Caco-2 (cell line): ENCODE measurements around the gene IGFLR1. TPM values are rescaled to one million over a fixed set of nuclear protein-coding genes. Genes with fewer than 3 reads are reported as not detected.

Experiments
- BruUV-seq: library from RNA; stranded (reverse); fragments of 400-500 nt; replicated peaks from 2 replicates; lab custom pipeline; 2021; lab: Mats Ljungman, UMichigan
- CTCF ChIA-PET: fragments of 300-600 bp; sonication (Branson Sonifier 250); formaldehyde crosslinking; loops from one replicate; lab custom pipeline; 2022; ENCODE audit warnings: antibody characterized with exemption; lab: Charles Lee
- POLR2A ChIA-PET: fragments of 300-600 bp; sonication (Branson Sonifier 250); formaldehyde crosslinking; loops from one replicate; lab custom pipeline; 2022; ENCODE audit warnings: antibody characterized with exemption; lab: Charles Lee
- DNase-seq, 2 experiments: peaks; one replicate each; pipeline versions ENCODE4 v3.0.0 to v3.0.0-alpha.2; 2020 to 2022
- H3K27me3 ChIP-seq: replicated peaks from 2 replicates; pipeline ENCODE4 v1.6.0; 2011; ENCODE audit warnings: low read length; ENCODE audit not compliant: control insufficient read depth, insufficient read depth
- H3K36me3 ChIP-seq: 2 replicates; pipeline ENCODE4 v1.5.1; 2011; ENCODE audit warnings: low read length; ENCODE audit not compliant: control insufficient read depth, insufficient read depth
- H3K4me1 ChIP-seq: fragments of 250-450 bp; sonication (Bioruptor Pico); 2 replicates; pipeline ENCODE4 v1.5.1; 2020; ENCODE audit warnings: mild to moderate bottlenecking
- H3K4me3 ChIP-seq: 2 replicates; pipeline ENCODE4 v1.5.1; 2011; ENCODE audit warnings: low read depth, mild to moderate bottlenecking, control low read depth, low read length
- H3K9me3 ChIP-seq: fragments of 250-450 bp; sonication (Bioruptor Pico); 2 replicates; pipeline ENCODE4 v1.5.1; 2020; ENCODE audit warnings: mild to moderate bottlenecking, moderate library complexity
- H3K27ac Mint-ChIP-seq: one replicate; pipeline ENCODE4 v1.8.0; 2022; ENCODE audit warnings: mixed read lengths; ENCODE audit not compliant: unreplicated experiment
- H3K27me3 Mint-ChIP-seq: one replicate; pipeline ENCODE4 v1.8.0; 2022; ENCODE audit warnings: mixed read lengths; ENCODE audit not compliant: insufficient read depth, unreplicated experiment
- H3K36me3 Mint-ChIP-seq: one replicate; pipeline ENCODE4 v1.8.0; 2022; ENCODE audit warnings: mild to moderate bottlenecking, mixed read lengths; ENCODE audit not compliant: insufficient read depth, unreplicated experiment
- H3K4me1 Mint-ChIP-seq: one replicate; pipeline ENCODE4 v1.8.0; 2022; ENCODE audit warnings: low read depth, mixed read lengths; ENCODE audit not compliant: unreplicated experiment
- H3K4me3 Mint-ChIP-seq: one replicate; pipeline ENCODE4 v1.8.0; 2022; ENCODE audit warnings: mild to moderate bottlenecking, moderate library complexity, mixed read lengths; ENCODE audit not compliant: unreplicated experiment
- H3K9me3 Mint-ChIP-seq: one replicate; pipeline ENCODE4 v1.8.0; 2022; ENCODE audit warnings: mixed read lengths; ENCODE audit not compliant: unreplicated experiment
- intact Hi-C: fragments of 100-400 bp; cut with micrococcal nuclease; formaldehyde crosslinking; loops from one replicate; pipeline ENCODE4 v1.10.0; 2022; ENCODE audit not compliant: unreplicated experiment
- total RNA-seq: library from RNA; stranded (reverse); gene quantifications from 2 replicates; pipeline ENCODE4 v1.2.3, GENCODE V29; 2022
- TF ChIP-seq, protein P1 (sequence below), 2 experiments: fragments of 200-600 bp in 1 of 2; IDR thresholded peaks; 1 replicate in 1 of 2; 2 replicates in 1 of 2; pipeline versions ENCODE4 v1.5.1 to v1.8.0; 2011 to 2022; ENCODE audit warnings: antibody characterized with exemption in 1 of 2, control low read depth in 1 of 2, inconsistent platforms in 1 of 2, low read depth in 1 of 2, low read length in 1 of 2, mild to moderate bottlenecking in 1 of 2, moderate library complexity in 1 of 2; ENCODE audit not compliant: insufficient read depth in 1 of 2, severe bottlenecking in 1 of 2, unreplicated experiment in 1 of 2

IGFLR1 gene
- total RNA-seq, 1 experiment from 2014 or later, result 11.3 TPM

DNA sequence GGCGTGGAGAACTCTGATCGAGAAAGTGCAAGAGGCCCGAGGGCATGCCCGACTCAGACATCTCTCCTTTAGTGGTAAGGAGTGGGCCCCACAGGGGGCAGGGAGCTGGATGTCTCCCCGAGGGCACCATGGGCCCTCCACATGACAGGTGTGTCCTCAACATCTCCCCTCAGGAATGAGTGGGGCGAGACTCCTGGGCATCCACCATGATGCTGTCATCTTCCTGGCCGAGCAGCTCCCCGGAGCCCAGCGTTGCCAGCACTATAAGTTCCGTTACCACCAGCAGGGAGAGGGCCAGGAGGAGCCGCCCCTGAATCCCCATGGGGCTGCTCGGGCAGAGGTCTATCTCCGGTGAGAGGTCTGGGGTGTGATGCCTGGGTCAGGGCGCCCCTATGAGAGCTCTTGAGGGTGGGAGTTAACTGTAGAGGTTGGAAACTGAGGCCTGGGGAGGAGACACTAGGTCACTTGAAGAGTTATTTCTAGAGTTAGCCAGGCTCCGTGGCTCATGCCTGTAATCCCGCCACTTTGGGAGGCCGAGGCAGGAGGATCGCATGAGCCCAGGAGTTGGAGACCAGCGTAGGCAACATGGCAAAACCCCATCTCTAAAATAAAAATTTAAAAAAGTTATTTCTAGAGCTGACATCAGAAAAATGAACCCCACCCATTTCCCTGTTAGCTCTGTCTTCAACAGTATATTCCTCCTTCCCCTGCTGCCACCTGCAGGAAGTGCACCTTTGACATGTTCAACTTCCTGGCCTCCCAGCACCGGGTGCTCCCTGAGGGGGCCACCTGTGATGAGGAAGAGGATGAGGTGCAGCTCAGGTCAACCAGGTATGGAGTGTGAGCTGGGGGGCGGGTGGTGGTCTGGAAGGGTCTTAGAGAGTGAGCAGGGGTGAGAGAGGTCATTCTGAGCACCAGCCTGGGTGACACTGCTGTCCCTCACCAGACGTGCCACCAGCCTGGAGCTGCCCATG, 5.1 kb downstream of the IGFLR1 start:
- Mint-ChIP-seq H3K36me3 (peaks cover 76% of the 10 kb centered on the region), H3K27me3 (no peaks in the 10 kb centered on the region), H3K4me3 (no peak overlapping the region), H3K9me3 (no peaks in the 10 kb centered on the region), H3K4me1 (peaks cover 7% of the 10 kb centered on the region), H3K27ac (no peak overlapping the region)
- Histone ChIP-seq H3K27me3 (no peaks in the 10 kb centered on the region), H3K9me3 (no peaks in the 10 kb centered on the region), H3K36me3 (peaks cover 12% of the 10 kb centered on the region), H3K4me3 (no peak overlapping the region), H3K4me1 (peaks cover 4% of the 10 kb centered on the region; the same call in 1 of the 2 replicates)
- TF ChIP-seq, protein P1, sequence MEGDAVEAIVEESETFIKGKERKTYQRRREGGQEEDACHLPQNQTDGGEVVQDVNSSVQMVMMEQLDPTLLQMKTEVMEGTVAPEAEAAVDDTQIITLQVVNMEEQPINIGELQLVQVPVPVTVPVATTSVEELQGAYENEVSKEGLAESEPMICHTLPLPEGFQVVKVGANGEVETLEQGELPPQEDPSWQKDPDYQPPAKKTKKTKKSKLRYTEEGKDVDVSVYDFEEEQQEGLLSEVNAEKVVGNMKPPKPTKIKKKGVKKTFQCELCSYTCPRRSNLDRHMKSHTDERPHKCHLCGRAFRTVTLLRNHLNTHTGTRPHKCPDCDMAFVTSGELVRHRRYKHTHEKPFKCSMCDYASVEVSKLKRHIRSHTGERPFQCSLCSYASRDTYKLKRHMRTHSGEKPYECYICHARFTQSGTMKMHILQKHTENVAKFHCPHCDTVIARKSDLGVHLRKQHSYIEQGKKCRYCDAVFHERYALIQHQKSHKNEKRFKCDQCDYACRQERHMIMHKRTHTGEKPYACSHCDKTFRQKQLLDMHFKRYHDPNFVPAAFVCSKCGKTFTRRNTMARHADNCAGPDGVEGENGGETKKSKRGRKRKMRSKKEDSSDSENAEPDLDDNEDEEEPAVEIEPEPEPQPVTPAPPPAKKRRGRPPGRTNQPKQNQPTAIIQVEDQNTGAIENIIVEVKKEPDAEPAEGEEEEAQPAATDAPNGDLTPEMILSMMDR (IDR thresholded peaks at IDR 0.05; ENCODE audit: insufficient read depth in 1 of 2, low read depth in 1 of 2, low read length in 1 of 2, severe bottlenecking in 1 of 2, unreplicated experiment in 1 of 2), result peak in 1 of 2 experiments; percentile 42
- no TSS peak for BruUV-seq
- CTCF ChIA-PET, result interaction anchor here (0.9 to 1.6 kb wide), 4 partner anchors 9 to 194 kb away, joined by 3 to 7 read pairs (median 5); partner anchors contain the start of genes PSENEN and U2AF1L4
- intact Hi-C loops, result no loop called here
- POLR2A ChIA-PET, result no interaction called here
- no peak for DNase-seq

DNA sequence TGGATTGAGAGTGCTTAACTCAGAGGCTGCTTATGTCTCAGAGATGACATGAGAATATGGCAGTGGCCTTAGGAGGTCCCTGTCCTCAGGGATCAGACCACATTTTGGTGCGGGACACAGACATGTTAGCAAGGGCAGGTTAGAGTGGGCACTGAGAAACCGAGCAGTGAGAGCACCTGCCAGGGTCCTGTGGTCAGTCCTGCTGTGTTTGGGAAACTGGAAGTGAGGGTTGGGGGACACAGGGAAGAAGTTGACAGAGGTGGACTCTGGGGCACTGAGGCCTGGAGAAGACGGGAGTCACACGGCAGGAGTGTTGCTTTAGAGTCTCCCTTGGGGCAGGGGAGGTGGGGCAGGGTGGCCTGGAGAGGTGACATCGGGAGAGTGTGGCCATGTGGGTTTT, 7.4 kb downstream of the IGFLR1 start:
- Histone ChIP-seq H3K27me3 (no peaks in the 10 kb centered on the region), H3K9me3 (no peaks in the 10 kb centered on the region), H3K4me1 (peaks cover 4% of the 10 kb centered on the region; the same call in 1 of the 2 replicates), H3K4me3 (no peak overlapping the region), H3K36me3 (peaks cover 15% of the 10 kb centered on the region)
- intact Hi-C loops, result no loop called here
- Mint-ChIP-seq H3K36me3 (peaks cover 80% of the 10 kb centered on the region), H3K4me3 (no peak overlapping the region), H3K4me1 (no peaks in the 10 kb centered on the region), H3K27ac (no peak overlapping the region), H3K9me3 (no peaks in the 10 kb centered on the region), H3K27me3 (no peaks in the 10 kb centered on the region)
- POLR2A ChIA-PET, result no interaction called here
- TF ChIP-seq, protein P1 (IDR thresholded peaks at IDR 0.05; ENCODE audit: insufficient read depth in 1 of 2, low read depth in 1 of 2, low read length in 1 of 2, severe bottlenecking in 1 of 2, unreplicated experiment in 1 of 2), result no peak
- BruUV-seq, result no TSS peak
- CTCF ChIA-PET, result no interaction called here
- no peak for DNase-seq

DNA sequence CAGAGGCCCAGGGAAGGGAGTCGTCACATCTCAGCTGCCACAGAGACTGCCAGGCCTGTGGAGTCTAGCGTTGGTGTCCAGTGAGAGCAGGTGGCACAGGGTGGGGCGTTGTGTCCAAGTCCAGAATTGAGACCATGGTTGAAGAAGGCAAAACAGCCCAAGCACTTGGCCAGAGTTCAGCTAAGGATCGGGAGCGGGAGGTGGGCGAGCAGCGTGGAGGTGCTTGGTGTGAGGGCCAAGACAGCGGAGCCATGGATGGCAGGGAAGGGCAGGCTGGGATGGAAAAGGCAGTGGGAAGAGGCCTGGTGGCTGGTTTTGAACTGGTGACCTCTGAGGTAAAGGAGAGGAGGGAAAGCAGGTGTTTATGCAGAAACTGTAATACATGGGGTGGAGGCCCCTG, 8.0 kb downstream of the IGFLR1 start:
- CTCF ChIA-PET, result no interaction called here
- Histone ChIP-seq H3K27me3 (no peaks in the 10 kb centered on the region), H3K9me3 (no peaks in the 10 kb centered on the region), H3K36me3 (peaks cover 15% of the 10 kb centered on the region), H3K4me3 (no peak overlapping the region), H3K4me1 (no peaks in the 10 kb centered on the region)
- no peaks in the 10 kb centered on the region for H3K9me3 Mint-ChIP-seq
- peaks cover 81% of the 10 kb centered on the region for H3K36me3 Mint-ChIP-seq
- peak overlapping the region; percentile 6 for H3K4me3 Mint-ChIP-seq
- POLR2A ChIA-PET, result no interaction called here
- no peak overlapping the region for H3K27ac Mint-ChIP-seq
- BruUV-seq, result no TSS peak
- no peaks in the 10 kb centered on the region for H3K27me3 Mint-ChIP-seq
- DNase-seq, result no peak
- intact Hi-C loops, result no loop called here
- TF ChIP-seq, protein P1 (IDR thresholded peaks at IDR 0.05; ENCODE audit: insufficient read depth in 1 of 2, low read depth in 1 of 2, low read length in 1 of 2, severe bottlenecking in 1 of 2, unreplicated experiment in 1 of 2), result no peak
- H3K4me1 Mint-ChIP-seq, result no peaks in the 10 kb centered on the region
